ENCODE measurements around the gene ATP8A2.
A peak's percentile ranks its signal among the peaks of the same experiment; 100 is the strongest.

The ATP8A2 gene

DNA sequence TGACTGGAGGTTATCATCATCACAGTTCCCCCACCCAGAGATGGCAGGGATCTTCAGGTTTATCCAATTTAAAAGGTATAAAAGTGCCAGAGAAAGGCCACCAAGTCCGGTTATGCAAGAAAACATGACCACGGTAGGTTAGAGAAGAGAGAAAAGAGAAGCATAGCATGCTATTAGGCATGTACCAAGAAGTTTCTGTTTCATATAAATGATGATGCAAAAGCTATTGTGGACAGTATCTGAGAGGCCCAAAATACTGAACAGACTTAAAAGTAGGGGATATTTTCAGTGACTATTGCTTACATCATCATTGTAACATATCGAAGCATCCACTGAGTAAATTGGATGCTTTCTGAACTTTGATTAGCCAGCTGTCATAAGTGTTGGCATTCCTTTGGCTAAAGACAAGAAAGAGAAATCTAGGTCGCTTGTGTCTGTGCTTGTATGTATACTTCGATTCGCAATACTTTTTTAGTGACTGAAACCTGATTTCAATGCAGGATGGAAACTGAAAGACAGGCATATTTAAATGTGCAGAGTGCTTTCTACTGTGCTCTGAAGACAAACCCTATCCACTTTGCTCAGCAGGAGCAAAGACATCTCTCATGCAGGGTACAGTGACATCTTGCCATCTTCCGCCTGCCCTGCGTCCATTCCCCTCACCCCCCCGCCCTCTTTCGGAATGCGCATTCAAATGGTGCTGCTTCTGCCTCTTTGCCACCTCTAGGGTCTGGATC is 499.8 kb downstream of the ATP8A2 start:
- H2AFZ ChIP-seq (ENCODE audit: low read length): 0 out of 2 replicates have a peak overlapping the region, but pooled peaks have one; percentile 38
- H3K9ac ChIP-seq (ENCODE audit: low read length): no peak overlapping the region
- H3K9me3 ChIP-seq (replicated peaks; ENCODE audit: insufficient read depth, low read length): no peaks in the 10 kb centered on the region
- H3K4me2 ChIP-seq (ENCODE audit: low read depth, low read length): peak overlapping the region; percentile 64
- no peaks in the 10 kb centered on the region for H3K9me2 ChIP-seq (replicated peaks; ENCODE audit: insufficient read depth, low read length)
- H3K27me3 ChIP-seq (replicated peaks; ENCODE audit: insufficient read depth, low read length): no peaks in the 10 kb centered on the region
- H3K4me3 ChIP-seq (ENCODE audit: low read length): peak overlapping the region; percentile 48
- H3K4me1 ChIP-seq (ENCODE audit: low read length): peaks cover 15% of the 10 kb centered on the region
- peak overlapping the region; percentile 73; the same call in 1 of the 2 replicates for H3K27ac ChIP-seq (ENCODE audit: low read length)
- TF ChIP-seq EZH2phosphoT487 (IDR thresholded peaks at IDR 0.05; ENCODE audit: low read length) (no peak), EZH2 (optimal IDR thresholded peaks at IDR 0.05; ENCODE audit: low read depth, low read length) (no peak)
- TF ChIP-seq, protein P1, sequence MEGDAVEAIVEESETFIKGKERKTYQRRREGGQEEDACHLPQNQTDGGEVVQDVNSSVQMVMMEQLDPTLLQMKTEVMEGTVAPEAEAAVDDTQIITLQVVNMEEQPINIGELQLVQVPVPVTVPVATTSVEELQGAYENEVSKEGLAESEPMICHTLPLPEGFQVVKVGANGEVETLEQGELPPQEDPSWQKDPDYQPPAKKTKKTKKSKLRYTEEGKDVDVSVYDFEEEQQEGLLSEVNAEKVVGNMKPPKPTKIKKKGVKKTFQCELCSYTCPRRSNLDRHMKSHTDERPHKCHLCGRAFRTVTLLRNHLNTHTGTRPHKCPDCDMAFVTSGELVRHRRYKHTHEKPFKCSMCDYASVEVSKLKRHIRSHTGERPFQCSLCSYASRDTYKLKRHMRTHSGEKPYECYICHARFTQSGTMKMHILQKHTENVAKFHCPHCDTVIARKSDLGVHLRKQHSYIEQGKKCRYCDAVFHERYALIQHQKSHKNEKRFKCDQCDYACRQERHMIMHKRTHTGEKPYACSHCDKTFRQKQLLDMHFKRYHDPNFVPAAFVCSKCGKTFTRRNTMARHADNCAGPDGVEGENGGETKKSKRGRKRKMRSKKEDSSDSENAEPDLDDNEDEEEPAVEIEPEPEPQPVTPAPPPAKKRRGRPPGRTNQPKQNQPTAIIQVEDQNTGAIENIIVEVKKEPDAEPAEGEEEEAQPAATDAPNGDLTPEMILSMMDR (IDR thresholded peaks at IDR 0.05; ENCODE audit: low read length): no peak
- H4K20me1 ChIP-seq (ENCODE audit: insufficient read depth, low read length): no peaks in the 10 kb centered on the region
- DNase-seq: peak; percentile 50
- H3K36me3 ChIP-seq (replicated peaks; ENCODE audit: insufficient read depth, low read length): no peaks in the 10 kb centered on the region
- H3F3A ChIP-seq (ENCODE audit: insufficient read depth, low read length): 0 out of 2 replicates have a peak, but pooled peaks cover 3% of the 10 kb centered on the region
- no peaks in the 10 kb centered on the region for H3K79me2 ChIP-seq (ENCODE audit: low read length)

DNA sequence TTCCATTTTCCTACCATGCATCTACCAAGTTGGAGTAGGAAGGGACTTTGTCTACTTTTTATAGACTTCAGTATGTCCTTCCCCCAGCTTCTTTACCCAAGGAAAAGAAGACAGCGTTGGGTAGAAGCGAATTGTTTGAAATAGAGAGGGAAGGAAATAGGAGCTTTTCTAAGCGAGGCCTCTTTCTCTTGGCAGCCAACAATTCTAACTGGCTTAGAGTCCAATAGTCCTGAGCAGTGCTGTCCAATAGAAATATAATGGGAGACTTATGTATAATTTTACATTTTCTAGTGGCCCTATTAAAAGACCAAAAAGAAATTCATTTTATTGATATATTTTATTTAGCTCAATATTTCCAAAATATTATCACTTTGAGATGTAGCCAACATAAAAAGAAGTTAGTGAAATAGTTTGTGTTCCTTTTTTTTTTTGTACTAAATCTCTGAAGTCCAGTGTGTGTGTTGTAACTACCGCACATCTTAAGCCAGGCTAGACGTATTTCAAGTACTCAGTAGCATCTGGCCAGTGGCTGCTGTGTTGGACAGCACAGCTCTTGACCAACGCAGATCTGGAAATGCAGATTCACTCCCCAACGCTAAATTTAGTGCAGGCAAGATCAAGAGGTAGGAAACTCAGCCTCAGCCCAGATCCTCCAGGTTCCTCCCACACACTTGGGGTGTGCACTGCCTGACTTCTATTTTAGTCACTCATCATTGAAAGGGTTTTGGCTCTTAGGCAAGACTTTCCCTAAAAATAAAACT is 500.9 kb downstream of the ATP8A2 start:
- Histone ChIP-seq H4K20me1 (ENCODE audit: insufficient read depth, low read length) (no peaks in the 10 kb centered on the region), H3K9me2 (replicated peaks; ENCODE audit: insufficient read depth, low read length) (no peaks in the 10 kb centered on the region), H3K9me3 (replicated peaks; ENCODE audit: insufficient read depth, low read length) (no peaks in the 10 kb centered on the region), H3K27ac (ENCODE audit: low read length) (peak overlapping the region; percentile 73; the same call in 1 of the 2 replicates), H3F3A (ENCODE audit: insufficient read depth, low read length) (0 out of 2 replicates have a peak, but pooled peaks cover 3% of the 10 kb centered on the region), H3K9ac (ENCODE audit: low read length) (no peak overlapping the region), H3K79me2 (ENCODE audit: low read length) (no peaks in the 10 kb centered on the region), H3K4me3 (ENCODE audit: low read length) (peak overlapping the region; percentile 48; the same call in 1 of the 2 replicates), H3K36me3 (replicated peaks; ENCODE audit: insufficient read depth, low read length) (no peaks in the 10 kb centered on the region), H3K27me3 (replicated peaks; ENCODE audit: insufficient read depth, low read length) (no peaks in the 10 kb centered on the region), H3K4me2 (ENCODE audit: low read depth, low read length) (peak overlapping the region; percentile 64), H2AFZ (ENCODE audit: low read length) (no peak overlapping the region), H3K4me1 (ENCODE audit: low read length) (peaks cover 15% of the 10 kb centered on the region)
- TF ChIP-seq EZH2phosphoT487 (IDR thresholded peaks at IDR 0.05; ENCODE audit: low read length) (no peak), EZH2 (optimal IDR thresholded peaks at IDR 0.05; ENCODE audit: low read depth, low read length) (no peak)
- TF ChIP-seq, protein P1 (IDR thresholded peaks at IDR 0.05; ENCODE audit: low read length): no peak
- no peak for DNase-seq

DNA sequence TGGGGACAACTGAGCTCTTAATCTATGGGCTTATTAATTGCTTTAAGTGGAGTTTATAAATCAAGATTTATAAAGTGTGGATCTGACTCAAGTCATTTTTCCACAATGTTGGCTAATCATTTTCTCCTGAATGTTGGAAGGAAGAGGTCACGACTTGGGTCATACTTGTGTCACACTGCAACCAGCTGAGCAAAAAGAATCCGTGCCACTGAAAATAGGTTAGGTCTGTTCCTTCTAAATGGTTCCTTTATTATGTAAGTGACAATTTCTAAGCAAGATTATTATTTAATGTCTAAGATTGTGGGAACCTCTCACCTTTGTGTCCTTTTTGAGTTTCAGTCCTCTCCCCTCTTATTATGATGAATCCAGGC is 501.5 kb downstream of the ATP8A2 start:
- 0 out of 2 replicates have a peak, but pooled peaks cover 3% of the 10 kb centered on the region for H3F3A ChIP-seq (ENCODE audit: insufficient read depth, low read length)
- H3K9ac ChIP-seq (ENCODE audit: low read length): no peak overlapping the region
- no peaks in the 10 kb centered on the region for H3K79me2 ChIP-seq (ENCODE audit: low read length)
- TF ChIP-seq EZH2phosphoT487 (IDR thresholded peaks at IDR 0.05; ENCODE audit: low read length) (no peak), EZH2 (optimal IDR thresholded peaks at IDR 0.05; ENCODE audit: low read depth, low read length) (no peak)
- TF ChIP-seq, protein P1 (IDR thresholded peaks at IDR 0.05; ENCODE audit: low read length): no peak
- no peak overlapping the region for H2AFZ ChIP-seq (ENCODE audit: low read length)
- no peaks in the 10 kb centered on the region for H4K20me1 ChIP-seq (ENCODE audit: insufficient read depth, low read length)
- no peaks in the 10 kb centered on the region for H3K9me2 ChIP-seq (replicated peaks; ENCODE audit: insufficient read depth, low read length)
- H3K4me1 ChIP-seq (ENCODE audit: low read length): peaks cover 15% of the 10 kb centered on the region
- no peaks in the 10 kb centered on the region for H3K27me3 ChIP-seq (replicated peaks; ENCODE audit: insufficient read depth, low read length)
- H3K36me3 ChIP-seq (replicated peaks; ENCODE audit: insufficient read depth, low read length): no peaks in the 10 kb centered on the region
- no peak overlapping the region for H3K4me2 ChIP-seq (ENCODE audit: low read depth, low read length)
- no peaks in the 10 kb centered on the region for H3K9me3 ChIP-seq (replicated peaks; ENCODE audit: insufficient read depth, low read length)
- DNase-seq: no peak
- no peak overlapping the region for H3K27ac ChIP-seq (ENCODE audit: low read length)
- no peak overlapping the region for H3K4me3 ChIP-seq (ENCODE audit: low read length)

Data from MM.1S (cell line).